Left lung (tissue), 10 donors: ENCODE data around the gene RYR3. TPM values are rescaled to one million over a fixed set of nuclear protein-coding genes. Genes with fewer than 3 reads are reported as not detected.

Experiments used
- ATAC-seq: fragments of 200-7000 bp; cut with Tn5 transposase; one replicate; pipeline ENCODE4 v1.9.1; 2020; ENCODE audit warnings: moderate library complexity
- DNase-seq, 4 donors: peaks; one replicate each; pipeline ENCODE4 v3.0.0-alpha.2; 2013 to 2020
- H3K27ac ChIP-seq, 2 donors: fragments of 200-600 bp; sonication (generic) in 1 of 2; one replicate each; pipeline versions ENCODE4 v1.5.0 to v1.8.0; 2020 to 2021
- H3K27me3 ChIP-seq, 2 donors: fragments of 200-600 bp; sonication (generic) in 1 of 2; one replicate each; pipeline versions ENCODE4 v1.5.0 to v1.8.0; 2020 to 2021
- H3K36me3 ChIP-seq, 2 donors: fragments of 200-600 bp; sonication (generic) in 1 of 2; one replicate each; pipeline versions ENCODE4 v1.5.0 to v1.8.0; 2020 to 2021
- H3K4me1 ChIP-seq, 2 donors: fragments of 200-600 bp; one replicate each; pipeline ENCODE4 v1.8.0; 2021
- H3K4me3 ChIP-seq, 2 donors: fragments of 200-600 bp; sonication (generic) in 1 of 2; one replicate each; pipeline versions ENCODE4 v1.5.0 to v1.8.0; 2020 to 2021; ENCODE audit warnings: mild to moderate bottlenecking in 1 of 2
- H3K9me3 ChIP-seq, 2 donors: fragments of 200-600 bp; sonication (generic) in 1 of 2; one replicate each; pipeline versions ENCODE4 v1.5.0 to v1.8.0; 2020 to 2021
- CTCF ChIP-seq, 2 donors: fragments of 200-600 bp; sonication (generic) in 1 of 2; IDR thresholded peaks; one replicate each; pipeline versions ENCODE4 v1.5.0 to v1.8.0; 2021; ENCODE audit warnings: antibody characterized with exemption in 2 of 2
- intact Hi-C, 2 donors: fragments of 100-400 bp; cut with DNase I; formaldehyde crosslinking; loops; one replicate each; pipeline versions ENCODE4 v1.11.2 to v1.14.2; 2022
- polyA plus RNA-seq, 6 donors: library from polyadenylated mRNA; unstranded; fragments of 120-200 nt; gene quantifications; one replicate each; pipeline ENCODE4 v1.2.1, GENCODE V29; 2013; ENCODE audit not compliant: insufficient read length in 6 of 6
- total RNA-seq, 2 donors: library from RNA; stranded (reverse); fragmentation: NEBNext Ultra II Directional; extraction: Animal tissue kit (Norgen Biotek cat#: 25700); gene quantifications; one replicate each; pipeline ENCODE4 v1.2.1, GENCODE V29; 2021
- donor health status: DM: no; HTN: yes; CAD: no.
- donor health status: DM: no; HTN: no; CAD: no.

Gene RYR3
- total and polyA plus RNA-seq, 8 donors, result 0.24 to 12.6 (median 8.6) TPM

- ATAC-seq, result no peak
- Histone ChIP-seq H3K27me3 (no peaks in the 10 kb centered on the region), H3K4me3 (no peak overlapping the region), H3K36me3 (peaks cover 0 to 6% of the 10 kb centered on the region in 2 donors), H3K4me1 (peaks cover 0 to 3% of the 10 kb centered on the region in 2 donors), H3K9me3 (no peaks in the 10 kb centered on the region), H3K27ac (no peak overlapping the region)
- intact Hi-C loops, result no loop called here
- no peak for TF ChIP-seq CTCF (IDR thresholded peaks at IDR 0.05)
- peak in 1 of 4 donors; percentile 12 for DNase-seq
Measured at GRCh38 chr15:33866101-33866737, 555.5 kb downstream of the RYR3 start.

DNA sequence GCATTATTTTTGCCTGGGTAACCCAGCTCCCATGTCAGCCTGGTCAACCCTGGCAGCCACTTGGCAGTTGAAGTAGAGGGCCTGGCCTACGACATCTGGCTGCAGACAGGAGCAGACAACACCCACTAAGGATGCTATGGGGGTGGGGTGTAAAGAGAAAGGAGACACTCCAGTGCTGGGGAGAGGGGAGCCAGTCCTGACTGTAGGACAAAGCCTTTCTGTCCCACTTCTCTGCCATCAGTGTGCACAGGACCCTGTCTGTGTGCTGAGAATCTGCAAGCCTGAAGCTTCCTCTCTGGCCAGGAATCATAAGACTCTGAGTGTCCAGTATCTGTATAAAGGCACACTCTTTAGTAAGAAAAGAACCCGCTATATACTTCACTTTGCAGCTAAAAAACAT, 561.2 kb downstream of the RYR3 start:
- Histone ChIP-seq H3K27ac (no peak overlapping the region), H3K4me3 (no peak overlapping the region), H3K9me3 (no peaks in the 10 kb centered on the region), H3K36me3 (no peaks in the 10 kb centered on the region), H3K27me3 (no peaks in the 10 kb centered on the region), H3K4me1 (no peaks in the 10 kb centered on the region)
- intact Hi-C loops, result no loop called here
- ATAC-seq, result no peak
- DNase-seq, result no peak
- TF ChIP-seq CTCF (IDR thresholded peaks at IDR 0.05), result no peak

DNA sequence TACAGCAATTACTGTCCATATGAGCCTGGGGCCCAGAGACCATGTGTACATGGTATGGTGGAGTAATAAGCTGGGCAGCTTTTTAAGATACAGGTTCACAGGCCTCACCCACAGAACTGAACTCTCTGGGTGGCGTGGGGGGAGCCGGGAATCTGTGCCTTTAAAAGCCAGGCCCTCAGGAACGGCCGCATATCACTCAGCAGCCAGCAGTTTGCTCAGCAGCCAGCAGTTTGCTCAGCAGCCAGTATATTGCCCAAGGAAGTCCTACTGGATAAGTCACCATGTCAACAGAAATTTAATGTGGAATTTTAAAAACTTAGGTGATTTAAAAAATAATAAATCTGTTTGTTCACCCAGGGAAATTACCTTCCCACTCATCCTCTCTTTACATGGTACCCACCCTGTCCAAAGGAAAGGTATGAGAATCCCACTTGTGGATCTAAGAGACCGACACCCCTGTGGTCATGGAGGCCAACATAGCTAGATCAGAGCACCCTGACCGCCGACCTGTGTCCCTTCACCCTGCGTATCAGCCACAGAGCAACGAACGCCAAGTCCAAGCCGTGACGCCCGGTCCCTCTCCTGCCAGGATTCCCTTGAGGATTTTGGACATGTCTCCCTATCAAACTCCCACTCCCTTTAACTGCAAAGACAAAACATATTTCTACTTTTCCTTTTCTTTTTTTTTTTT, 561.8 kb downstream of the RYR3 start:
- Histone ChIP-seq H3K27me3 (no peaks in the 10 kb centered on the region), H3K36me3 (no peaks in the 10 kb centered on the region), H3K4me3 (no peak overlapping the region), H3K27ac (no peak overlapping the region), H3K9me3 (no peaks in the 10 kb centered on the region), H3K4me1 (no peaks in the 10 kb centered on the region)
- intact Hi-C loops, result no loop called here
- no peak for DNase-seq
- no peak for TF ChIP-seq CTCF (IDR thresholded peaks at IDR 0.05)
- no peak for ATAC-seq

DNA sequence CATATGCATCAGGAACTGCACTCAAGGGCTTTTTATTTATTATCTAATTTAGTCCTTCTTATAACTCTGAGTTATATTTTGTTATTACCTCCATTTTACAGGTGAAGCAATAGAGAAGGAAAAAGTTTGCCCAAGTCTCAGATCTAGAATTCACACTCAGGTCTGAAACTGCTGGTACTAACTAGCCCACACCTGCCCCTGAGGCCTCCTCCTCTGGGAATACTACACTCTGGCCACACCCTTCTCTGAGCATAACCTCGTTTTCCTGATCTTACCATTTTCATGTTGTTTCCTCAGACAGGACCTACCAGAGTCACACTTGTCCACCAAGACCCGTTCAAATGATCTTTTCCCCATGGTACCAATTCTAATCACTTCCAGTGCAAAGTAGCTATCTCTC, 563.4 kb downstream of the RYR3 start:
- intact Hi-C loops, result no loop called here
- no peak for DNase-seq
- no peaks in the 10 kb centered on the region for H3K9me3 ChIP-seq
- H3K27me3 ChIP-seq, result no peaks in the 10 kb centered on the region
- no peaks in the 10 kb centered on the region for H3K36me3 ChIP-seq
- H3K4me3 ChIP-seq, result no peak overlapping the region
- ATAC-seq, result no peak
- TF ChIP-seq CTCF (IDR thresholded peaks at IDR 0.05), result no peak
- H3K4me1 ChIP-seq, result no peaks in the 10 kb centered on the region
- no peak overlapping the region for H3K27ac ChIP-seq

DNA sequence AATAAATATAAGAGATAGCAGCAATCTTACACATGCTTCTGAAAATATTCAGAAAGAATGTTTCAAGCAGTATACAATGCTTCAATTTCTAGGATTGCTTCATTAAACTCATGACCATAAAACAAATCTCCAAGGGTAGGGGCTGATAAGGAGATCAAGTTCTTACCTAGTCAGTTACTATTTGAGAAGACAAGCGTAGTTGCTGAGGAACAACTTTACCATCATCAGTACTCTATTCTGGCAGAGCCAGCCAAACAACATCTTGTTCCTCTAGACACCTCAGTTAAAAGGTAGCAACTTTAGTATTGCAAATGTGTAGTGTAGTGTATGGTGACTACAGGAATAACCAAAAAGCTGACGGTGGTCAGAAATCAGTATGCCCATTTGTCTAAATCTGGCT, 572.2 kb downstream of the RYR3 start:
- Histone ChIP-seq H3K4me3 (no peak overlapping the region), H3K27ac (no peak overlapping the region), H3K9me3 (peaks cover 0 to 8% of the 10 kb centered on the region in 2 donors), H3K36me3 (no peaks in the 10 kb centered on the region), H3K27me3 (no peaks in the 10 kb centered on the region), H3K4me1 (no peaks in the 10 kb centered on the region)
- no peak for DNase-seq
- intact Hi-C loops, result no loop called here
- no peak for TF ChIP-seq CTCF (IDR thresholded peaks at IDR 0.05)
- no peak for ATAC-seq
